HEK293 (cell line): ENCODE data around the gene PRM1.

Experiments used
- CTCF ChIA-PET: fragments of 350-600 bp; formaldehyde crosslinking; extraction: SDS; loops from one replicate; lab custom pipeline; 2021; ENCODE audit warnings: antibody characterized with exemption; lab: Yijun Ruan, JAX
- POLR2A ChIA-PET: fragments of 300-600 bp; formaldehyde crosslinking; extraction: SDS; loops from one replicate; lab custom pipeline; 2020; ENCODE audit warnings: antibody characterized with exemption, inconsistent platforms; lab: Yijun Ruan, JAX
- H3K27ac ChIP-seq: fragments of 200-500 bp; sonication (Bioruptor generic); 2 replicates; pipeline ENCODE4 v1.5.1; 2014; ENCODE audit warnings: low read depth, low read length, control low read depth, inconsistent platforms; ENCODE audit errors: extremely low read depth
- H3K36me3 ChIP-seq, 2 experiments: fragments of 200-500 bp in 1 of 2; sonication (Bioruptor generic) in 1 of 2; 1 replicate in 1 of 2; 2 replicates in 1 of 2; pipeline ENCODE4 v1.5.1; 2014 to 2017; ENCODE audit warnings: inconsistent platforms in 2 of 2, low read length in 2 of 2; ENCODE audit not compliant: control insufficient read depth in 2 of 2, insufficient read depth in 1 of 2
- H3K4me1 ChIP-seq: fragments of 200-500 bp; sonication (Bioruptor generic); 2 replicates; pipeline ENCODE4 v1.5.1; 2014; ENCODE audit warnings: mild to moderate bottlenecking, low read length, inconsistent platforms; ENCODE audit not compliant: control insufficient read depth, insufficient read depth
- H3K4me3 ChIP-seq: 2 replicates; pipeline ENCODE4 v1.5.1; 2011; ENCODE audit warnings: low read depth, mild to moderate bottlenecking, control low read depth, low read length, moderate library complexity
- H3K9me3 ChIP-seq: fragments of 200-500 bp; sonication (Bioruptor generic); 2 replicates; pipeline ENCODE4 v1.5.1; 2014; ENCODE audit warnings: low read depth, low read length, inconsistent platforms; ENCODE audit not compliant: control insufficient read depth, insufficient read depth
- ZBTB8A ChIP-seq: fragments of 450-650 bp; formaldehyde crosslinking; IDR thresholded peaks from 2 replicates; pipeline ENCODE4 v1.5.1; 2016; ENCODE audit warnings: missing biosample characterization, missing genetic modification characterization
- ZNF146 ChIP-seq: fragments of 450-650 bp; formaldehyde crosslinking; IDR thresholded peaks from 2 replicates; pipeline ENCODE4 v1.5.1; 2016; ENCODE audit warnings: missing biosample characterization, missing genetic modification characterization
- ZNF223 ChIP-seq: fragments of 450-650 bp; formaldehyde crosslinking; IDR thresholded peaks from 2 replicates; pipeline ENCODE4 v1.5.1; 2016; ENCODE audit warnings: missing biosample characterization, missing genetic modification characterization
- ZNF366 ChIP-seq: fragments of 450-650 bp; formaldehyde crosslinking; conservative IDR thresholded peaks from 2 replicates; pipeline ENCODE4 v1.5.1; 2016; ENCODE audit warnings: missing biosample characterization, missing genetic modification characterization
- ZNF596 ChIP-seq: fragments of 450-650 bp; IDR thresholded peaks from 2 replicates; pipeline ENCODE4 v1.5.0; 2018; ENCODE audit warnings: missing biosample characterization, mild to moderate bottlenecking, missing genetic modification characterization, moderate library complexity
- ZNF664 ChIP-seq: fragments of 450-650 bp; formaldehyde crosslinking; IDR thresholded peaks from 2 replicates; pipeline ENCODE4 v1.5.1; 2016; ENCODE audit warnings: missing biosample characterization, missing genetic modification characterization
- ZSCAN16 ChIP-seq: fragments of 450-650 bp; formaldehyde crosslinking; IDR thresholded peaks from 2 replicates; pipeline ENCODE4 v1.5.1; 2016; ENCODE audit warnings: missing biosample characterization, missing genetic modification characterization
- TF ChIP-seq, protein P1 (sequence below): fragments of 450-650 bp; formaldehyde crosslinking; IDR thresholded peaks from 2 replicates; pipeline ENCODE4; 2016; ENCODE audit warnings: missing biosample characterization, missing genetic modification characterization
- TF ChIP-seq, protein P2 (sequence below): fragments of 450-650 bp; formaldehyde crosslinking; IDR thresholded peaks from 2 replicates; pipeline ENCODE4 v1.5.1; 2016; ENCODE audit warnings: missing biosample characterization, missing genetic modification characterization, low read depth

Gene PRM1

GRCh38 chr16:11232302-11232851, 48.8 kb downstream of the PRM1 start:
- no peak for TF ChIP-seq ZNF596
- TF ChIP-seq, protein P1, sequence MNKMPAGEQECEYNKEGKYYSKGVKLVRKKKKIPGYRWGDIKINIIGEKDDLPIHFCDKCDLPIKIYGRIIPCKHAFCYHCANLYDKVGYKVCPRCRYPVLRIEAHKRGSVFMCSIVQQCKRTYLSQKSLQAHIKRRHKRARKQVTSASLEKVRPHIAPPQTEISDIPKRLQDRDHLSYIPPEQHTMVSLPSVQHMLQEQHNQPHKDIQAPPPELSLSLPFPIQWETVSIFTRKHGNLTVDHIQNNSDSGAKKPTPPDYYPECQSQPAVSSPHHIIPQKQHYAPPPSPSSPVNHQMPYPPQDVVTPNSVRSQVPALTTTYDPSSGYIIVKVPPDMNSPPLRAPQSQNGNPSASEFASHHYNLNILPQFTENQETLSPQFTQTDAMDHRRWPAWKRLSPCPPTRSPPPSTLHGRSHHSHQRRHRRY (tag by site-specific recombination) = no peak
- TF ChIP-seq, protein P2, sequence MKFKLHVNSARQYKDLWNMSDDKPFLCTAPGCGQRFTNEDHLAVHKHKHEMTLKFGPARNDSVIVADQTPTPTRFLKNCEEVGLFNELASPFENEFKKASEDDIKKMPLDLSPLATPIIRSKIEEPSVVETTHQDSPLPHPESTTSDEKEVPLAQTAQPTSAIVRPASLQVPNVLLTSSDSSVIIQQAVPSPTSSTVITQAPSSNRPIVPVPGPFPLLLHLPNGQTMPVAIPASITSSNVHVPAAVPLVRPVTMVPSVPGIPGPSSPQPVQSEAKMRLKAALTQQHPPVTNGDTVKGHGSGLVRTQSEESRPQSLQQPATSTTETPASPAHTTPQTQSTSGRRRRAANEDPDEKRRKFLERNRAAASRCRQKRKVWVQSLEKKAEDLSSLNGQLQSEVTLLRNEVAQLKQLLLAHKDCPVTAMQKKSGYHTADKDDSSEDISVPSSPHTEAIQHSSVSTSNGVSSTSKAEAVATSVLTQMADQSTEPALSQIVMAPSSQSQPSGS = no peak
- 0 out of 2 replicates have a peak, but pooled peaks have one; percentile 16 for TF ChIP-seq ZNF366
- no peak for TF ChIP-seq ZSCAN16 (tag by site-specific recombination)
- no peak for TF ChIP-seq ZNF146
- TF ChIP-seq ZNF223 = no peak
- Histone ChIP-seq H3K36me3 (no peaks in the 10 kb centered on the region), H3K4me3 (no peak overlapping the region), H3K4me1 (no peaks in the 10 kb centered on the region), H3K27ac (no peak overlapping the region), H3K9me3 (no peaks in the 10 kb centered on the region)
- ChIA-PET POLR2A (no interaction called here), CTCF (interaction anchor here (0.6 kb wide), 1 partner anchor 52 kb away, joined by 3 read pairs; no protein-coding TSS in a partner anchor)

GRCh38 chr16:11231367-11231970, 49.7 kb downstream of the PRM1 start:
- H3K4me1 ChIP-seq = no peaks in the 10 kb centered on the region
- H3K4me3 ChIP-seq = no peak overlapping the region
- CTCF ChIA-PET = interaction anchor here (0.7 to 0.9 kb wide), 2 partner anchors 12 to 256 kb away, joined by 3 to 4 read pairs; no protein-coding TSS in a partner anchor
- TF ChIP-seq ZNF664 (peak; percentile 85), ZBTB8A (tag by site-specific recombination) (no peak)
- TF ChIP-seq, all 188 proteins: peak for 1
- Histone ChIP-seq H3K9me3 (no peaks in the 10 kb centered on the region), H3K27ac (no peak overlapping the region), H3K36me3 (no peaks in the 10 kb centered on the region)
- POLR2A ChIA-PET = no interaction called here
